ENCODE measurements around the gene CLDN3. TPM values are rescaled to one million over a fixed set of nuclear protein-coding genes. Genes with fewer than 3 reads are reported as not detected.

Gene CLDN3
- total RNA-seq, 8 experiments from 2014 or later, result 0.21 to 3.9 (median 1.3) TPM; not detected in 1

GRCh38 chr7:73739387-73739767, 30.7 kb downstream of the CLDN3 start:
- H3K4me1 ChIP-seq (replicated peaks in 1 of 2), result peaks cover 22 to 29% of the 10 kb centered on the region in 2 donors
- ATAC-seq (replicated peaks in 6 of 8), result no peak
- in situ Hi-C loops (cut with MboI; ENCODE audit: low pct_unique_long_range_greater_than_20kb in 2 of 9, low sequenced_read_pairs in 9 of 9, unreplicated experiment in 9 of 9), result loop anchor here in 1 of 9 experiments (10.0 kb wide), 1 partner anchor 135 kb away; no protein-coding TSS in a partner anchor
- WGBS, 10 experiments, result 31 to 89% (median 69%) methylated on average over 3 to 9 of the region's 13 CpGs; no CpG with 5 or more reads in 2 of the 10 experiments
- H3K27ac ChIP-seq, result peak overlapping the region; percentile 70 to 78
- H3K4me3 ChIP-seq, result peak overlapping the region; percentile 54 to 66 (median 62)

GRCh38 chr7:73738612-73739386, 31.3 kb downstream of the CLDN3 start, which contains the start of gene ABHD11:
Gene ABHD11, minus strand, starts transcription at chr7:73738802. Its CDS starts 32 bp downstream, at chr7:73738770.
- in situ Hi-C loops (cut with MboI; ENCODE audit: low pct_unique_long_range_greater_than_20kb in 2 of 9, low sequenced_read_pairs in 9 of 9, unreplicated experiment in 9 of 9), result loop anchor here in 1 of 9 experiments (10.0 kb wide), 1 partner anchor 134 kb away; no protein-coding TSS in a partner anchor
- H3K4me1 ChIP-seq (replicated peaks in 1 of 2), result peaks cover 22 to 29% of the 10 kb centered on the region in 2 donors
- H3K4me3 ChIP-seq, result peak within 1 kb of the TSS; percentile 54 to 66 (median 62)
- WGBS, 10 experiments, result 0% methylated on average over 1 to 3 of the region's 84 CpGs; no CpG with 5 or more reads in 8 of the 10 experiments
- ATAC-seq (replicated peaks in 6 of 8), result peak; percentile 71 to 90 (median 84)
- H3K27ac ChIP-seq, result peak within 1 kb of the TSS; percentile 70 to 78

- Histone ChIP-seq H3K27ac (peak overlapping the region; percentile 17 to 40), H3K4me3 (peak overlapping the region; percentile 54 to 66 (median 62)), H3K4me1 (replicated peaks in 1 of 2) (peaks cover 19 to 25% of the 10 kb centered on the region in 2 donors)
- WGBS, 10 experiments, result 0% methylated on average over 2 of the region's 24 CpGs; no CpG with 5 or more reads in 8 of the 10 experiments
- in situ Hi-C loops (cut with MboI; ENCODE audit: low pct_unique_long_range_greater_than_20kb in 2 of 9, low sequenced_read_pairs in 9 of 9, unreplicated experiment in 9 of 9), result loop anchor here in 1 of 9 experiments (10.0 kb wide), 1 partner anchor 133 kb away; no protein-coding TSS in a partner anchor
- ATAC-seq (replicated peaks in 6 of 8), result peak; percentile 6 to 18 (median 12)
Observed at GRCh38 chr7:73738220-73738611, 31.9 kb downstream of the CLDN3 start.

GRCh38 chr7:73737491-73738219, 32.4 kb downstream of the CLDN3 start:
- no peak for ATAC-seq (replicated peaks in 6 of 8)
- Histone ChIP-seq H3K4me3 (peak overlapping the region; percentile 54 to 66 (median 62)), H3K4me1 (replicated peaks in 1 of 2) (peaks cover 14 to 19% of the 10 kb centered on the region in 2 donors), H3K27ac (no peak overlapping the region)
- WGBS, 10 experiments, result 0 to 100% (median 60%) methylated on average over 1 to 6 of the region's 17 CpGs; no CpG with 5 or more reads in 5 of the 10 experiments
- in situ Hi-C loops (cut with MboI; ENCODE audit: low pct_unique_long_range_greater_than_20kb in 2 of 9, low sequenced_read_pairs in 9 of 9, unreplicated experiment in 9 of 9), result loop anchor here in 1 of 9 experiments (10.0 kb wide), 1 partner anchor 133 kb away; no protein-coding TSS in a partner anchor

GRCh38 chr7:73736885-73737284, 33.2 kb downstream of the CLDN3 start:
- WGBS, 10 experiments, result 75 to 100% (median 100%) methylated on average over 1 to 10 of the region's 14 CpGs; no CpG with 5 or more reads in 6 of the 10 experiments
- H3K4me1 ChIP-seq (replicated peaks in 1 of 2), result peaks cover 9 to 12% of the 10 kb centered on the region in 2 donors
- in situ Hi-C loops (cut with MboI; ENCODE audit: low pct_unique_long_range_greater_than_20kb in 2 of 9, low sequenced_read_pairs in 9 of 9, unreplicated experiment in 9 of 9), result loop anchor here in 1 of 9 experiments (10.0 kb wide), 1 partner anchor 132 kb away; no protein-coding TSS in a partner anchor
- no peak overlapping the region for H3K27ac ChIP-seq
- H3K4me3 ChIP-seq, result no peak overlapping the region
- ATAC-seq (replicated peaks in 6 of 8), result no peak

GRCh38 chr7:73735528-73735905, 34.6 kb downstream of the CLDN3 start:
- no peak for ATAC-seq (replicated peaks in 6 of 8)
- in situ Hi-C loops (cut with MboI; ENCODE audit: low pct_unique_long_range_greater_than_20kb in 2 of 9, low sequenced_read_pairs in 9 of 9, unreplicated experiment in 9 of 9), result loop anchor here in 1 of 9 experiments (10.0 kb wide), 1 partner anchor 131 kb away; no protein-coding TSS in a partner anchor
- 100% methylated on average over 1 of the region's 8 CpGs; no CpG with 5 or more reads in 8 of the 10 experiments for WGBS, 10 experiments
- H3K4me3 ChIP-seq, result no peak overlapping the region
- H3K27ac ChIP-seq, result no peak overlapping the region
- H3K4me1 ChIP-seq (replicated peaks in 1 of 2), result peaks cover 8 to 9% of the 10 kb centered on the region in 2 donors

GRCh38 chr7:73734619-73735527, 35.2 kb downstream of the CLDN3 start:
- peaks cover 8 to 9% of the 10 kb centered on the region in 2 donors for H3K4me1 ChIP-seq (replicated peaks in 1 of 2)
- H3K27ac ChIP-seq, result no peak overlapping the region
- peak in 6 of 8 experiments; percentile 2 to 52 (median 21) for ATAC-seq (replicated peaks in 6 of 8)
- 0 to 100% (median 40%) methylated on average over 1 to 6 of the region's 16 CpGs; no CpG with 5 or more reads in 1 of the 10 experiments for WGBS, 10 experiments
- in situ Hi-C loops (cut with MboI; ENCODE audit: low pct_unique_long_range_greater_than_20kb in 2 of 9, low sequenced_read_pairs in 9 of 9, unreplicated experiment in 9 of 9), result loop anchor here in 1 of 9 experiments (10.0 kb wide), 1 partner anchor 130 kb away; no protein-coding TSS in a partner anchor
- H3K4me3 ChIP-seq, result no peak overlapping the region

GRCh38 chr7:73732397-73732796, 37.7 kb downstream of the CLDN3 start:
- Histone ChIP-seq H3K4me1 (replicated peaks in 1 of 2) (peaks cover 0 to under 1% of the 10 kb centered on the region in 2 donors), H3K27ac (no peak overlapping the region), H3K4me3 (no peak overlapping the region)
- 50 to 88% (median 80%) methylated on average over 1 to 2 of the region's 2 CpGs; no CpG with 5 or more reads in 5 of the 10 experiments for WGBS, 10 experiments
- in situ Hi-C loops (cut with MboI; ENCODE audit: low pct_unique_long_range_greater_than_20kb in 2 of 9, low sequenced_read_pairs in 9 of 9, unreplicated experiment in 9 of 9), result loop anchor here in 1 of 9 experiments (10.0 kb wide), 1 partner anchor 128 kb away; no protein-coding TSS in a partner anchor
- ATAC-seq (replicated peaks in 6 of 8), result no peak

- 0 to 54% (median 29%) methylated on average over 1 to 2 of the region's 3 CpGs; no CpG with 5 or more reads in 2 of the 10 experiments for WGBS, 10 experiments
- Histone ChIP-seq H3K4me1 (replicated peaks in 1 of 2) (no peaks in the 10 kb centered on the region), H3K4me3 (no peak overlapping the region), H3K27ac (no peak overlapping the region)
- in situ Hi-C loops (cut with MboI; ENCODE audit: low pct_unique_long_range_greater_than_20kb in 2 of 9, low sequenced_read_pairs in 9 of 9, unreplicated experiment in 9 of 9), result loop anchor here in 1 of 9 experiments (10.0 kb wide), 1 partner anchor 126 kb away; no protein-coding TSS in a partner anchor
- no peak for ATAC-seq (replicated peaks in 6 of 8)
Observed at GRCh38 chr7:73730485-73730884, 39.6 kb downstream of the CLDN3 start.

- Histone ChIP-seq H3K4me3 (no peak overlapping the region), H3K4me1 (replicated peaks in 1 of 2) (no peaks in the 10 kb centered on the region), H3K27ac (no peak overlapping the region)
- in situ Hi-C loops (cut with MboI; ENCODE audit: low pct_unique_long_range_greater_than_20kb in 2 of 9, low sequenced_read_pairs in 9 of 9, unreplicated experiment in 9 of 9), result loop anchor here in 3 of 9 experiments (10.0 kb wide), 1 partner anchor 124 kb away; no protein-coding TSS in a partner anchor
- whole genome bisulfite sequencing, 10 experiments, result 25 to 100% (median 57%) methylated on average over 1 to 4 of the region's 5 CpGs; no CpG with 5 or more reads in 1 of the 10 experiments
- no peak for ATAC-seq (replicated peaks in 6 of 8)
Observed at GRCh38 chr7:73728551-73728950, 41.5 kb downstream of the CLDN3 start.

- WGBS, 10 experiments, result 40 to 92% (median 61%) methylated on average over 2 to 3 of the region's 3 CpGs; no CpG with 5 or more reads in 1 of the 10 experiments
- ATAC-seq (replicated peaks in 6 of 8), result peak in 1 of 8 experiments; percentile 8
- in situ Hi-C loops (cut with MboI; ENCODE audit: low pct_unique_long_range_greater_than_20kb in 2 of 9, low sequenced_read_pairs in 9 of 9, unreplicated experiment in 9 of 9), result loop anchor here in 3 of 9 experiments (10.0 kb wide), 1 partner anchor 123 kb away; no protein-coding TSS in a partner anchor
- Histone ChIP-seq H3K27ac (no peak overlapping the region), H3K4me3 (no peak overlapping the region), H3K4me1 (replicated peaks in 1 of 2) (no peaks in the 10 kb centered on the region)
Observed at GRCh38 chr7:73727952-73728351, 42.1 kb downstream of the CLDN3 start.

All from motor neuron (in vitro differentiated cells).